HuH-7 (cell line): ENCODE measurements around the gene ACTA2.

Experiments used
- DNase-seq: peaks from one replicate; pipeline ENCODE4 v3.0.0; 2011; ENCODE audit warnings: low spot score

ACTA2 gene

DNA sequence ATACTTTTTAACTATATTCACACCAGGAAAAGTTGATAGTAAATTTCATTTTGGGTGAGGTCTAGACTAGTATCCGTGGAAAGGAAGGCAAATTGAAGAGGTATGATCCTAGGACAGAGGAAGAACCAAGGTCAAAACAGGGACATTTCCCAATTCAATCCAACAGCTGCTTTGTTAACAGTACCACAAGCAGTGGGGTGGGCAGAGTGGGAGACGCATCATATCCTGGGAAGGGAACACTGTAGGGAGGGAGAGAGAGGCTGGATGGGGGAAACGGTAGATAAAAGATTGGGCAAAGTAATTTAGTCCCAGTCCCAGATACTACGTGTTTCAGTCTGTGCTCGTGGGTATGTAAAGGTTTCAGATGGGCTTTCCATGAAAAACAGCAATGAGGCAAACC lies 28.9 kb upstream of the ACTA2 start:
- DNase-seq, result no peak

DNA sequence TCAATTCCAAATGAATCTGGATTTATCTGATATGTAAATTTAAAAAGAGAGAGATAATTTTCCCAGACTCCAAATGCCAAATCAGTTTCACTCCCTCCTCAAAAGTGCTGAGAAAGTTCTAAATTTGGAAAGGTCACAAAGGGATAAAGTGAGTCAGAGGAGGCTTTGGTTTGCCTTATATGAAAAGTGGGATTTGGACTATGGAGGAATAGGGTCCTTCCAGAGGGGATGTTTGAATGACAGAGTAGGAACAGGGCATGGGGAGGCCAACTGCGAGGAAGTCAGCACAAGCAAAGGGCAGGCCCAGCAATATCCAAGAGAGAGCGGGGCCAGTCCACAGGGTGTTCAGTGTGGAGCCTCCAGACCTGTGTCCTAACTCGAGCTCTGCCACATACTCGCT lies 28.2 kb upstream of the ACTA2 start:
- DNase-seq, result no peak

DNA sequence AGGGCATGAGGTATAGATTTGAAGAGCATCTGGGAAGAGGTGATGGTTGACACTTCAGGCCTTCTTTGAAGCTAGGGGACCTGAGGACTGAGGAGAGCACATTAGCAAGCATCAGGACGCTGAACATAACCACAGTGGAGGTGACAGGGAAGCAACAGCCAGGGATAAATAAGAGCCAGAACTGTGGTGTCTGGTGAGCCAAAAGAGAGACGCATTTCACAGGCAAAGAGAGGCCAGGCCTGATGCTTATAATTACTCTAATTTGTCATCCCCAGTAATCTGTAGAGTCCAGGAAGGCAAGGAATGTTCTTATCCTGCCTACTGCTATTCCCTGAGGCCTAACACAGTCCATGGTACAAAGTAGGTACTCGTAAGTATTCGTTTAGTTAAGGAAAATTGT lies 27.7 kb upstream of the ACTA2 start:
- DNase-seq, result no peak

DNA sequence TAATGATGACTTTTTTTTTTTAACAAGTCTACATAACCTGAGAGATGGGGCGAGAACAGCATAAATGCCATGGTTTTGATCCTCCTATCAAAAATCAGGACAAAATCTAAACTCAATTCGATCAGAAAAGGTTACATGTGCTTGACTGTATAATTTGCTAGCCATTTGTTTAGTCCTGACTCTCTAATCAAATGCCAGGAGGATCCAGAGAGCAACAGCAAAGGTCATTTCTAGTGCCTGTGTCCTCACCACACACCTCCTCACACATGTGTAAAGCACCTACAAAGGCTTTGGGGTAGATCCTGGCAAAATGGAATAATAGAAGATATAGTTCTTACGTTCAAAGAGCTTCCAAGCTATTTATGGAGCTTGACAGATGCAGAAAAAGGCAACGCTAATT lies 27.0 kb upstream of the ACTA2 start:
- no peak for DNase-seq

DNA sequence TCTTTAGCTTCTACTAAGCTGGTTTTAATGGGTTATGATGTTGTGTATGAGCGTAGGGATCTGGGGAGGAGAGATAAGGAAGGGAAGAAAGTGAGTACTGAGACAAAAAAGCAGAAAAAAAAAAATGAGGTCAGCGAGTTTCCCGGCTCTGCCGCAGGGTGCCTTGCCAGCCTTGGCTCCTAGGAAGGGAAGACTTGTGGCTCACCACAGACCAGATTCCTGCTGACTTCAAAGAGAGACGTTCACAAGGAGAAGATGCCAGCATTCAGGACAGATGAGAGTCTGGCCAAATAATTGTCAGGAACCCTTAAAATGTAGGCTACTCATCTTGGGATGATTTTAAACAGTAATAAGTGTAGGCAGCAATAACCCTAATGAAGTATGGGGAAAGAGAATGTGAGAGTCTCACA lies 26.6 kb upstream of the ACTA2 start:
- DNase-seq, result no peak

DNA sequence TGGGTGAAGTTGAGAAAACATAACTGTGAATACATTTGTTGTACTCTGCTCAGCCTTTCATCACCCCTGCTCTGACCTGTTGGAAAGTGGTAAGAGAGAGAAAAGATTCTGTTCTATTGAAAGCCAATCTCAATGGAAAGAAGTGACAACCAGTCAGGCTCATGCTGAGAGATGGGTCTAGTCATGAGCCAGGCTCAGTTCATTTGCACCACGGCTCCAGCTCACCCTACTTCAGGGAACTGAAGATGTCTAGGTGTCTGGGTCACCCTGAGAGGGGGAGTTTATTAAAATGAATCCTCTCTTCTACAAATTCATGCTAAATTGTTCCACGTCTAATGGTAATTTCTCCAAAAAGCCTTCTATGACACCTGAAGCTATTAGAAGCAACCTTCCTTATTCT lies 25.9 kb upstream of the ACTA2 start:
- DNase-seq, result no peak

DNA sequence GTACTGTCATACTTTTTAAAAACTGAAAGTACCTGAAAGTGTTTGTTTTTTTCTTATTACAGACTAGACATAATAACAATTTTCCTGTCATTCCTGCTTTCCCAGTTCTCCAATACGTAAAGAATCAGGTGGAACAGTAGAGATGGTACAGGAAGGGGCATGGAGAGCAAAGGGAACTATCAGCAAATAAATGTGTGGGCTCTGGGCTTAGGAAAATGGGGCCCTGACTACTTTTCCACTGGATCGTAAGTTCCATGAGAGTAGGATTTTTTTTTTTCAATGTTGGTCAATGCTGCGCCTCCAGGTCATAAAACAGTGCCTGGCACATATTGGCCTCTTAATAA lies 22.8 kb upstream of the ACTA2 start:
- no peak for DNase-seq

DNA sequence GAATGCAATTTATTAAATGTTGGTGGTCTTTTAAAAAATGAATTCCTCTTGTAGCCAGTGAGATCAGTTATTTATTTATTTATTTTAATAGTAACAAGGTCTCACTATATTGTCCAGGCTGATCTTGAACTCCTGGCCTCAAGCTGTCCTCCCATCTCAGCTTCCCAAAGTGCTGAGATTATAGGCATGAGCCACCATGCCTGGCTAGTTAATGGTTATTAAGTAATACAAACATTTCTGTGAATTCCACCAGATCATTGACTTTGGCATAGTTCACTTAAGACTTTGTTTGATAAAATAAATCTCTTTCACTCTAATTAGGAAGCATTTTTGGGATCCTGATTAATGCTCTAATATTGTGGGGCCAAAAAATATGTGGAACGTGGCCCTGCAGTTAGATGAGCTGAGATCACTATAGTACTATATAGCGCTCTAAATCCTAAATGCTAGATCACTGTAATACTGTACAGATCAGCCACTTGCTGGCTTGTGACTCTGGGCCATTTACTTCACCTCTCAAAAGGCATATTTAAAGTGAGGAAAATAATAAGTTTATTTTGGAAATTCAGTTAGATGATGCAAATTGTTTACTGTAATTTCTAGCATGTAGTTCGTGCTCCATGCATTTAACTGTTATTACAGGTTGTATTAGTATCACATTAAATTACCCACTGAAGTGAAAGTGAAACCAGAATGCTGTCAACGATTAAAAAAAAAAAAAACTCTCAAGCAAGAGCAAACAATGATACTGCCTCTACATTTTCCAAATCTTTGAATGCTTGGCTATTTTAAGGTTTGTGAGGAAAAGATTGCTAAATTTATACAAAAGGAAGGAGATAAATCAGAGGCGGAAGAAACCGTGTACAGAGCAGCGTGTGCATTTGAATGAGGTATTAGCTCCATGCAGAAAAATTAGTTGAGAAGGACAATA lies 22.1 kb upstream of the ACTA2 start:
- DNase-seq, result no peak

DNA sequence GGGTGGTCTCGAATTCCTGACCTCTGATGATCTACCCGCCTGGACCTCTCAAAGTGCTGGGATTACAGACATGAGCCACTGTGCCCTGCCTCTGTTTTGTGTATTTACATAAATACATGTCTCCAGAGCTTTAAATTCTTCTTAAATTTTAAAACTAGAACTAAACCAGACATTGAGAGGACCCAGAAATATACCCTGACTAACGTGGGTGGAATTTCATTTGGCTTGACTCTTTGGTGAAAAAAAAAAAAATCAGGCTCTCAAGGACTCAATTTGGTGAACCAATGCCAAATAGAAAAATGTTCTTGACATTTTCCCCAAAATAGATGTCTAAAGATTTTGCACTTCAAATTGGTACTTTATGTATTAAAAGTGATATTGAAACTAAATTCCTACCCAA lies 21.4 kb upstream of the ACTA2 start:
- DNase-seq, result no peak

DNA sequence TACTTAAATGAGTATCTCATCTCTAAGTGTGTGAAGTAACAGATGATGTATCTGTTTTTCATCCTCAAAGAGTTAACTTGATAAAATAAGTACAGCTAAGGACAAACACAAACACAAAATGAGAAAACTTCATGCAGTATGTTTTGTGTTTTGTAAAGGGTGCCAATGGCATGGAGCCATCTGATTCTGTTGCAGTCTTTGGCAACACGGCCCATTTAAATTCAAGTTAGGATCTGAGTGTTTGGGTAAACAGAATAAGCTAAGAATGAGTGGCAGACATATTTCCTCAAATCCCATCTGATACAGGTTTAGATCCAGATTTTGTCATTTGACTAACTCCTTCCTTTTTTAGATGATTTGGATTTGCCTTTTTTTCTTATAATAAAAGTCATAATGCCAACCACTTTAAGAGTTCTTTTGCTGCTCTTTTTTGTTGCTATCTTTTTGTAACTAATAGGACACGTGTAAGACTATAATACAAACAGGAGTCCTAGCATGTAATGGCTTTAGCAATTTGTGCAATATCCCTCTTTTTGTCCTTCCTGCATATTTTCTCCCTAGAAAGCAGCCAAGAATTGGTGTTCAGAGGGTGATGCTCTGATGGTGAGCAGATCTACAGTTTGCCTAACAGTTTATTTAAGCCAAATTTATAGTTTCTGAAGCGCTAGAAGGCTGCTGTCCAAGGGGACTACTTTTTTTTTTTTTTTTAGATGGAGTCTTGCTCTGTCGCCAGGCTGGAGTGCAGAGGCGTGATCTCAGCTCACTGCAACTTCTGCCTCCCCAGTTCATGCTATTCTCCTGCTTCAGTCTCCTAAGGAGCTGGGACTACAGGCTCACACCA lies 18.9 kb upstream of the ACTA2 start:
- no peak for DNase-seq

DNA sequence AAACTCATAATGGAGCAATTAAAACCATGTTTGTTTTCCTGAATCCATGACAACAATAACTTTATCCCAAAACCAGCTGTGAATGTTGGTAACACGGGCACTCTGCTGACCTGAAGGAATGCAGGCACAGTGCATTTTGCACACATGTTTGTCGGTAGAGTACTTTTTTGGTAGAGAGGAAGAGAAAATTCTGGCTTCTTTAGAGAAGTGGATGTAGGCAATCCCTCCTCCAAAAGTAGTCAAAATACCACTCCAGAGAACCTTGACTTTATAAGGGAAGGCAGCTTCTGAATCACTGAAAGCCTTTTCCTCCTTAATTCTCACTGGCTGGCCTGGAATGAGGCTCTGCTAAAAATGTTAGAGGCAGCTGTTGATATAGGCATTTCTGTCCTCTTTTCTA lies 15.8 kb upstream of the ACTA2 start:
- no peak for DNase-seq

DNA sequence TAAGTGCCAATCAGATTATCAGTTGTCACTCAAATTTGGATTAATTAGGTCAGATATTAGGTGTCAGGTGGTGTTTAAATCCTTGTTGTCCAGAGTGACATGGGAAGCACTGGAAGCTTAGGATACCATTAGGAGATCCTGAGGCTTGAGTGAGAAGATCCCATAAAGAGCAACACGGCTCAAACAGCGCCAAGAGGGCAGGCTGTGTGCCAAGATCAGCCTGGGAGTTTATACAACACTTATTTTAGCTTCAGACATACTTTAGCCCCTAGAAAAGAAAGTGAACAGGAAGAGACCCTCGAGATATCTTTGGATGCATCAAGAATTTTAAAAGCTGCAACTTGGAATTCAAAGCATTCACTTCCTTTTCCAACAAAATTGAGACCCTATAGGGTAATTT lies 14.2 kb upstream of the ACTA2 start:
- DNase-seq, result no peak

DNA sequence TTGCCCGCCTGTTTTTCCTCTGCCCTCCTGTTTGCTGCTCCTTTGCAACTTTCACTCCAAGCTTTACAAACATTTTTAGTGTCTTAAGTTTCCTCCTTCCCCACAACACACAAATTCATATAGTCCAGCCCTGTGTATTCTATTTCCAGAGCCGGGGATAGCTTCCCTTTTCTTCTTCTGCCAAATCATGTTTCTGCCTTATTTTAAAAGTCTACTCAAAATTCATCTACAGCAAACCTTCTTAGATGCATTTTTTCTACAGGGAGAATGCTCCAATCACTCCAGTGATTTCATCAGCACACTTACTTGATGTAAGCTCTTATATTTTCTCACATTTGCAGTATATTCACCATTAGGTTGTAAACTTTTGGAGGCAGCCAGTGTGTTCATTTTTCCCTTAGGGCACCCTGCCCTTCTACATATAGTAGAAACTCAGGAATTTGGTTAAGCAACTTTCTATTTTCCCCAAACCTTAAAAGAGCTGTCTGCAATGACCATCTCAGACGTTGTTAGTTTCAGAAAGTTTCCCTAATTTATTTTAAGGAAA lies 12.4 kb upstream of the ACTA2 start:
- no peak for DNase-seq

DNA sequence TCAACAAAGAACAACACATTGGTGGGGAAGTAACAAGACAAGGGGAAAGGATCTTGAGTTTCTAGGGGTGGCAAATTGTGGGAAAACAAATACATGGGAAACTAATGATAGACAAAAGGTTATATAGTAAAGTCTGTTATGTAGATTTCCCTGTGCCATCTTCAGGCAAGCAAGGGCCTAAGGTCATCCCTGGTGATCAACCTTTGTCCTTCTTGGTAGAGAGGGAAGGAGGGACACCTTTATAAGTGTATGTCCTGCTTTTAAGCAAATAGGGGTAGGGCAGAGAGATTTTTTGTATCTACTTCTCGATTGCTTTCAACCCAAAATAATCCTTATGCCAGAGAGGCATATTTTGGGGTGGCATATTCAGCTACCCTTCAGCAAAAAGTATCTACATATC lies 11.8 kb upstream of the ACTA2 start:
- no peak for DNase-seq

DNA sequence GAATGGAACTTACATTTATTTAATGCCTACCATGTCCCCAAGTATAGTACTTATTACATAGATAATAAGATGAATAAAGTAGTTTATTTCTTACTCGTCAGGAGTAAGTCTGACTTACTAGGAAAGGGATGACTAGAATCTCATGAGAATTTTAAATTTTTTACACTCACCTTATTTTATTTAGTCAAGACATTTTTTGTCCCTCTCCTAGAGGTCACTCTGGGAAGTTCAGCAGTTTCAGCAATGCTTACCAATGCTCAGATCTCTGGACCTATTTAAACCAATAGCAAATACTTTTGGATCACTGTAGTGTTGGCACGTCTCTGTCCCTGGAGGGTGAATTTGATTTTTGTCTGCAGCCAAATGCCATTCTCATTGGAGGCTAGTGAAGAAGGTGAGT lies 10.7 kb upstream of the ACTA2 start:
- no peak for DNase-seq

DNA sequence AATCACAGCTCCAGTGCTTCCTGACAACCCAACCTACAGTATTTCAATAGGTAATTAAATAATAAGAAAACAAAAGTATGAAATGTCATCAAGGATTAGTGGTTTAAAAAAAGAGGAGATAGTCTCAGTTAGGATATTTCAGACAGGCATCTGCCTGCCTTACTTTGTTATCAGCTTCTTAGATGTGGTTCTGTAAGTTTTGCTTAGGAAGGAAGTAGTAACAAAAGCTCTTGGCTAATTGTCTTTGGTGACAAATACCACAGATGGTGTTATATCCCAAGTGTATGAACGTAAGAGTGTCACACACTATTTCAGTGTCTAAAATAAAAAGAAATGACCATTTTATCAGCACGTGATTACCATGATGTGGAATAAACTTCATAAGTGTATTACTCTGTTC lies 9.8 kb upstream of the ACTA2 start:
- no peak for DNase-seq

DNA sequence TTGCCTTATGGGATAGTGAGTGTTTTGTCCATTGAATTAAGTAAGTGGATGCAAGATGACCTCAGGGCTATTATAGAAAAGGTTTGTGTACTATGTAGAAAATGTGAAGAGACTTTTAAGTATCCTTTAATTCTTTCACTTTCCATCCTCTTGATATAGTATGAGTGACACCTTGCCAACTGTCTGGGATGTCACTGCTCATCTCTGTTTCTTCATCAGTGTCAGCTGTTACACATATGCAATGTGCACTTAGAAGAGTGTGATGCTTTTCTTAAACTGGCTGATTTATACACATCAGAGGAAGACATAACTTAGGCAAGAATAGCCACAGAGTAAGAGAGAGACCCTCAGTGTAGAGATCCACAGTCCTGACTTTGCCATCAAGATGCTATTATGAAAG lies 8.7 kb upstream of the ACTA2 start:
- no peak for DNase-seq

DNA sequence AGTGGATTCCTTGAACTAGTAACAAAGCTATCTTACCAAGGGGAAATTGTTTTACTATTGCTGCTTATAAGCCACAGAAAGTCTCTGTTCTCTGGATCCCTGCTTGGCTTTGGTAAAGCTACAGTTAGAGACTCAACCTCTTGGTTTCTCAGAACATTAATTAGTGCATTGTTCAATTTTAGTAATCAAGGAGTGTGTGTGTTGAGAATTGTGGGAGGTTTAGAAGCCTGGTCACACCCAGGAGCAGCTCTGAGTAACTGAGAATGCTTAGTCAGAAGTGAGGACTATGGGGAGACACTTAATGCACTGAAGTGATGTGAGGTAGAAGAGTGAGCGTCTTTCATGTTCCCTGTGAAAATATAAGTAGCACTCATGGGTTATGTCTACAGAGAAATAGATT lies 8.2 kb upstream of the ACTA2 start:
- no peak for DNase-seq

DNA sequence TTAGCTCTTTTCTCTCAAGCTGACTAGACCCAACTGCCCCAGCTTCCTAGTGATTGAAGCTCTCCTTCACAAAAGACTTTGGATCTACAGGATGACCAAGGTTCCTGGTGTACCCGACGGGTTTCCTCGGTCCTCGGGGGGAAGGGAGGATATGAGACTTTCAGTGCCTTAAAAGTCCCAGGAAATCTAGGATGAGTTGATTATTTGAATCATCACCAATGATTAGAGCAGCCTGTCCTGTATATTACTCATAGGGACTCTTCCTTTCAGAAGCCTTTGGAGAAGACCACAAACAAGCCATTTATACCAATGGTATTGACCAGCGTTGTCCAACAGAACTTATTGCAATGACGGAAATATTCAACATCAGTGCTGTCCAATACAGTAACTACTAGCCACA lies 6.1 kb upstream of the ACTA2 start:
- DNase-seq, result no peak

DNA sequence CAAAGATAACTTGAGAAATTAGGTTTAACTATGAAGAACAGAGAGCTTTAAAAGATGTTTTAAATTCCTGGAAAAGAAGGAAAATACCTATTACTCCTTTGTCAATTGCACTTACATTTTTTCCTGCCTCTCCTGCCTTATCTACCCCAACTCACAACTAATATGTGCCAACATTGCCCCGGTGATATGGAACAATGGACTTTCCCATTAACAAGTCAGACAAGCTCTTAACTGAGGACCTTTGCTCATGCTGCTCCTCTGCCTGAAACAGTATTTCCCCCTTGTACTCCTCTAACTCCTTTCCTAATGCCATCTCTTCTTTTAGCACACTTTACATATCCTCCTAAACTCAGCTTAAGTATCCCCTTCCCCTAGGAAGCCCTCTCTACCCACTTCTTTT lies 4.8 kb upstream of the ACTA2 start:
- no peak for DNase-seq

DNA sequence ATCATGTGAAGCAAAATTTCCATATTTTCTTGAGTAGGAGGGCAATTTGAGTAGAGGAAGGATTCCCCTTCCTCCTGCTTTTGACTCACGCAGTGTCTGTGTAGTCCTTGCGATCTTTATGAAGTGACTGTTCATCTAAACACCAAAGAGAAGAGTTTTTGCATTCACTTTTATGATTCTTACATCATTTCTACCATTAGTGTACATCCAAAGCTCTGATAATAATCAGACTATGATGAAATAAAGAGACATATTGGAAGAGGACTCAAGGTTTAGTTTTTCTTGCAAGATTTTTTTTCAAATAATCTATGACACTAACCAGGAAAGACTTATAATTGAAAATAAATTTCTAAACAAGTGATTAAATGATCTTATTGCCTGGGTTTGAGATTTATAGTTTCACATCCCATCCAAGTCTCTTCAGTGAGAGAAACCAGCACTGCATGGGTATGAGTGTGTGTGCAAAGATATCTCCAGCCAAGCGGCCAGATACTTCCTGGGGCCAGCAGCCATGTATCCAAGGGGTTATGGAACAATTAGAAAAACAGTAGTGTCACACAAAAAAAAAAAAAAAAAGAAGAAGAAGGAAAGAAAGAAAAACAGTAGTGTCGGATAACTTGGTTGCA lies 2.0 kb upstream of the ACTA2 start:
- no peak for DNase-seq

DNA sequence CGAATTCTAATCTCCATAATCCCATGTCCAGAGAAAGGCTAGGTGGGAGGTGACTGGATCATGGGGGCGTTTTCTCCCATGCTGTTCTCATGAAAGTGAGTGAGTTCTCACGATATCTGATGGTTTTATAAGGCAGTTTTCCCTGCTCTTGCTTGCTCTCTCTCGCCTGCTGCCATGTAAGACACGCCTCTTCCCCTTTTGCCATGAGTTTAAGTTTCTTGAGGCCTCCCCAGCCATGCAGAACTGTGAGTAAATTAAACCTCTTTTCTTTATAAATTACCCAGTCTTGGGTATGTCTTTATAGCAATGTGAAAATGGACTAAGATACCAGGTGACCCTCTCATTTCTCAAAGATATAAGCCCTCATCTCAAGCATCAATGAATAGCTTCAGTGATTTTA lies 1.1 kb upstream of the ACTA2 start:
- DNase-seq, result no peak
